Measurements from ENCODE around the gene CALHM4.

The CALHM4 gene

GRCh38 chr6:116553451-116553850 is at the start of gene CALHM4:
Gene CALHM4, plus strand, starts transcription at chr6:116553751. Its CDS starts 43 bp downstream, at chr6:116553794.
- no peak for DNase-seq

GRCh38 chr6:116507324-116507723 is 46.2 kb upstream of the CALHM4 start:
- no peak for DNase-seq

- no peak for DNase-seq
Observed at GRCh38 chr6:116508527-116508926, 45.0 kb upstream of the CALHM4 start.

GRCh38 chr6:116511424-116512110 is 42.0 kb upstream of the CALHM4 start, which contains the start of gene CALHM5:
Gene CALHM5, plus strand, starts transcription at chr6:116511639. Its CDS starts 58 bp downstream, at chr6:116511697.
- DNase-seq: peak; percentile 68

- peak; percentile 77 for DNase-seq
Observed at GRCh38 chr6:116512111-116512559, 41.4 kb upstream of the CALHM4 start.

- DNase-seq: no peak
Observed at GRCh38 chr6:116512734-116513133, 40.8 kb upstream of the CALHM4 start.

GRCh38 chr6:116513224-116513875 is 40.2 kb upstream of the CALHM4 start:
- DNase-seq: peak; percentile 15

GRCh38 chr6:116514111-116514510 is 39.4 kb upstream of the CALHM4 start:
- no peak for DNase-seq

GRCh38 chr6:116515141-116515540 is 38.4 kb upstream of the CALHM4 start:
- DNase-seq: no peak

GRCh38 chr6:116518621-116519368 is 34.8 kb upstream of the CALHM4 start:
- no peak for DNase-seq

- DNase-seq: no peak
Observed at GRCh38 chr6:116522896-116523295, 30.7 kb upstream of the CALHM4 start.

GRCh38 chr6:116524236-116524635 is 29.3 kb upstream of the CALHM4 start:
- DNase-seq: no peak

- DNase-seq: peak; percentile 23
Observed at GRCh38 chr6:116528133-116528532, 25.4 kb upstream of the CALHM4 start.

- DNase-seq: no peak
Observed at GRCh38 chr6:116528780-116529179, 24.8 kb upstream of the CALHM4 start.

GRCh38 chr6:116529466-116530290 is 23.9 kb upstream of the CALHM4 start:
- DNase-seq: no peak

- no peak for DNase-seq
Observed at GRCh38 chr6:116530436-116530835, 23.1 kb upstream of the CALHM4 start.

GRCh38 chr6:116531675-116532570 is 21.6 kb upstream of the CALHM4 start:
- peak; percentile 72 for DNase-seq

- DNase-seq: no peak
Observed at GRCh38 chr6:116533233-116533957, 20.2 kb upstream of the CALHM4 start.

GRCh38 chr6:116535109-116535508 is 18.4 kb upstream of the CALHM4 start:
- no peak for DNase-seq

- DNase-seq: peak; percentile 71
Observed at GRCh38 chr6:116536216-116536621, 17.3 kb upstream of the CALHM4 start.

- no peak for DNase-seq
Observed at GRCh38 chr6:116542426-116542825, 11.1 kb upstream of the CALHM4 start.
